MM.1S (cell line): ENCODE measurements around the gene PATE1.

Experiments used
- DNase-seq: peaks from one replicate; pipeline ENCODE4 v3.0.0-alpha.2; 2015
- H2AFZ ChIP-seq: fragments of 300-600 bp; sonication (generic); 2 replicates; pipeline ENCODE4 v1.6.0; 2016; ENCODE audit warnings: antibody characterized with exemption, low read length
- H3F3A ChIP-seq: fragments of 300-600 bp; sonication (generic); 2 replicates; pipeline ENCODE4 v1.6.1; 2016; ENCODE audit warnings: mild to moderate bottlenecking, antibody characterized with exemption, low read length, moderate library complexity, mixed read lengths; ENCODE audit not compliant: insufficient read depth
- H3K27ac ChIP-seq: fragments of 300-600 bp; sonication (generic); 2 replicates; pipeline ENCODE4 v1.5.1; 2016; ENCODE audit warnings: mild to moderate bottlenecking, low read length
- H3K27me3 ChIP-seq: fragments of 300-600 bp; sonication (generic); replicated peaks from 2 replicates; pipeline ENCODE4 v1.6.0; 2016; ENCODE audit warnings: low read length; ENCODE audit not compliant: insufficient read depth
- H3K36me3 ChIP-seq: fragments of 300-600 bp; sonication (generic); replicated peaks from 2 replicates; pipeline ENCODE4 v1.6.1; 2016; ENCODE audit warnings: mild to moderate bottlenecking, low read length, mixed read lengths; ENCODE audit not compliant: insufficient read depth
- H3K4me1 ChIP-seq: fragments of 300-600 bp; sonication (generic); 2 replicates; pipeline ENCODE4 v1.6.1; 2016; ENCODE audit warnings: low read length, mixed read lengths
- H3K4me2 ChIP-seq: fragments of 300-600 bp; sonication (generic); 2 replicates; pipeline ENCODE4 v1.6.0; 2016; ENCODE audit warnings: low read depth, low read length
- H3K4me3 ChIP-seq: fragments of 300-600 bp; sonication (generic); 2 replicates; pipeline ENCODE4 v1.5.1; 2016; ENCODE audit warnings: low read length, mixed read lengths
- H3K79me2 ChIP-seq: fragments of 300-600 bp; sonication (generic); 2 replicates; pipeline ENCODE4 v1.6.1; 2016; ENCODE audit warnings: mixed run types, low read length, mixed read lengths
- H3K9ac ChIP-seq: fragments of 300-600 bp; sonication (generic); 2 replicates; pipeline ENCODE4 v1.6.1; 2016; ENCODE audit warnings: low read length, mixed read lengths
- H3K9me2 ChIP-seq: fragments of 300-600 bp; sonication (generic); replicated peaks from 2 replicates; pipeline ENCODE4 v1.6.1; 2016; ENCODE audit warnings: mild to moderate bottlenecking, low read length, mixed read lengths; ENCODE audit not compliant: insufficient read depth
- H3K9me3 ChIP-seq: fragments of 300-600 bp; sonication (generic); replicated peaks from 2 replicates; pipeline ENCODE4 v1.6.1; 2016; ENCODE audit warnings: mild to moderate bottlenecking, low read length, mixed read lengths; ENCODE audit not compliant: insufficient read depth
- H4K20me1 ChIP-seq: fragments of 300-600 bp; sonication (generic); 2 replicates; pipeline ENCODE4 v1.6.1; 2016; ENCODE audit warnings: mild to moderate bottlenecking, low read length, moderate library complexity, mixed read lengths; ENCODE audit not compliant: insufficient read depth
- EZH2 ChIP-seq: fragments of 300-600 bp; sonication (generic); optimal IDR thresholded peaks from 2 replicates; pipeline ENCODE3; 2017; ENCODE audit warnings: low read depth, mild to moderate bottlenecking, antibody characterized with exemption, low read length, mixed read lengths
- EZH2phosphoT487 ChIP-seq: fragments of 300-600 bp; sonication (generic); IDR thresholded peaks from 2 replicates; pipeline ENCODE4 v1.6.1; 2018; ENCODE audit warnings: antibody characterized with exemption, low read length
- TF ChIP-seq, protein P1 (sequence below): fragments of 300-600 bp; sonication (generic); IDR thresholded peaks from 2 replicates; pipeline ENCODE4 v1.5.1; 2016; ENCODE audit warnings: antibody characterized with exemption, low read length, mixed read lengths

The PATE1 gene

DNA sequence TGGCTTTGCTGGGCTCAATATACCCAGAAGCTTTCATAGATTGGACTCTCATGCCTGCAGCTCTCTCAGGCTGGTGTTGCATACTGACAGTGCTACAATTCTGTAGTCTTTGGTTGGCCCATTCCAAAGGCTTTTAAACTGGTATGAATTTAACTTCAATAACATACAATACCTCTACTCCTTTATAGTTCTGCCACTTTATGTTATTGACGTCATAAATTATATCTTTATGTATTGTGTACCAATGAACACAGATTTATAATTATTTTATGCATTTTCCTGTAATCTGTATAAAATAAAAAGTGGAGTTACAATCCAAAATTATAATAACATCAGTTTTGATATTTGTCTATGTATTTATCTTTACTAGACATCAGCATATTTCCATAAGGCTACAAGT, 16.4 kb downstream of the PATE1 start:
- Histone ChIP-seq H3K4me3 (no peak overlapping the region), H3K4me1 (no peaks in the 10 kb centered on the region), H3K9ac (no peak overlapping the region), H2AFZ (no peak overlapping the region), H3K27me3 (no peaks in the 10 kb centered on the region), H3K9me3 (no peaks in the 10 kb centered on the region), H3K4me2 (no peak overlapping the region), H3K27ac (no peak overlapping the region), H3F3A (no peaks in the 10 kb centered on the region), H4K20me1 (no peaks in the 10 kb centered on the region), H3K79me2 (no peaks in the 10 kb centered on the region), H3K9me2 (no peaks in the 10 kb centered on the region), H3K36me3 (no peaks in the 10 kb centered on the region)
- DNase-seq, result no peak
- TF ChIP-seq EZH2phosphoT487 (no peak), EZH2 (no peak)
- TF ChIP-seq, protein P1, sequence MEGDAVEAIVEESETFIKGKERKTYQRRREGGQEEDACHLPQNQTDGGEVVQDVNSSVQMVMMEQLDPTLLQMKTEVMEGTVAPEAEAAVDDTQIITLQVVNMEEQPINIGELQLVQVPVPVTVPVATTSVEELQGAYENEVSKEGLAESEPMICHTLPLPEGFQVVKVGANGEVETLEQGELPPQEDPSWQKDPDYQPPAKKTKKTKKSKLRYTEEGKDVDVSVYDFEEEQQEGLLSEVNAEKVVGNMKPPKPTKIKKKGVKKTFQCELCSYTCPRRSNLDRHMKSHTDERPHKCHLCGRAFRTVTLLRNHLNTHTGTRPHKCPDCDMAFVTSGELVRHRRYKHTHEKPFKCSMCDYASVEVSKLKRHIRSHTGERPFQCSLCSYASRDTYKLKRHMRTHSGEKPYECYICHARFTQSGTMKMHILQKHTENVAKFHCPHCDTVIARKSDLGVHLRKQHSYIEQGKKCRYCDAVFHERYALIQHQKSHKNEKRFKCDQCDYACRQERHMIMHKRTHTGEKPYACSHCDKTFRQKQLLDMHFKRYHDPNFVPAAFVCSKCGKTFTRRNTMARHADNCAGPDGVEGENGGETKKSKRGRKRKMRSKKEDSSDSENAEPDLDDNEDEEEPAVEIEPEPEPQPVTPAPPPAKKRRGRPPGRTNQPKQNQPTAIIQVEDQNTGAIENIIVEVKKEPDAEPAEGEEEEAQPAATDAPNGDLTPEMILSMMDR, result no peak

DNA sequence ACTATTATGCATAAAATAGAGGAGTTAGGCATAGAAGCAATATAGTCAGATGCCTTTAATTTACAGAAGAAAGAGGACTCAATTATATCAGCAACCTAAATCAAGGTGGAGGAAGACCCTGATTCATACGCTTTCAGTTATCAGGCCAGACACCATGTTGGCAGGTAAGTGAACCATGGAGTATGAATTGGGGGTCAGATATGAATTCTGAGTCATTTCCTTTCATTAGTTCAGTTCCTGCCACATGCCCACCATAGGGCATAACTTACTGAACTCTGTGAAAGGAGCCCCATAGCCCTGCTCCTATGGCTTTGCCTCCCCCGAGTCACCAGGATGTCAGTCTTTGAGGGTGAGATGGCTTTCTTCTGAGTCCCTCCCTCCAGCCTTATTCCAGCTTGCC, 17.4 kb downstream of the PATE1 start:
- Histone ChIP-seq H4K20me1 (no peaks in the 10 kb centered on the region), H2AFZ (no peak overlapping the region), H3K9ac (no peak overlapping the region), H3K4me2 (no peak overlapping the region), H3K4me3 (no peak overlapping the region), H3F3A (no peaks in the 10 kb centered on the region), H3K4me1 (no peaks in the 10 kb centered on the region), H3K9me2 (no peaks in the 10 kb centered on the region), H3K36me3 (no peaks in the 10 kb centered on the region), H3K9me3 (no peaks in the 10 kb centered on the region), H3K27ac (no peak overlapping the region), H3K79me2 (no peaks in the 10 kb centered on the region), H3K27me3 (no peaks in the 10 kb centered on the region)
- no peak for TF ChIP-seq EZH2phosphoT487
- TF ChIP-seq EZH2, result no peak
- TF ChIP-seq, protein P1, result no peak
- DNase-seq, result no peak

DNA sequence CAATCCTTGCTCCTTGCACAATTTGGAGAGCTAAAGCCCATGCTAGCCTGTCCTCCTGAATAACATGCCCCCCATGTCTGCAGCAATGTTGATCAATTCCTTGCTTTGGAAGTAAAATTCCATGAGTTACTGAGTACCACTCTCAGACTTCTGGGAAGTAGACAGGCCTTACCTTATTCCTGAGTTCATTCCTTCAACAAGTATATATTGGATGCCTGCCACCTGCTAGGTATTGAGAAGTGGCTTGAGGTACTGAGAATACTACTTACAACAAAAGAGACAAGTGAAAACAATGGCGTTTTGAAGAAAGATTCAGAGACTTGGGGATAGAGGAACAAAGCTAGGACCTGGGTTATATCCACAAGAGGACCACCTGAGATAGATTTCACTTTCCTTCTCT, 20.2 kb downstream of the PATE1 start:
- no peak overlapping the region for H2AFZ ChIP-seq
- H3K9ac ChIP-seq, result no peak overlapping the region
- H3F3A ChIP-seq, result no peaks in the 10 kb centered on the region
- H3K27me3 ChIP-seq, result no peaks in the 10 kb centered on the region
- no peaks in the 10 kb centered on the region for H3K9me3 ChIP-seq
- TF ChIP-seq EZH2phosphoT487, result no peak
- TF ChIP-seq, protein P1, result no peak
- TF ChIP-seq EZH2, result no peak
- H3K4me3 ChIP-seq, result no peak overlapping the region
- H3K79me2 ChIP-seq, result no peaks in the 10 kb centered on the region
- no peak overlapping the region for H3K4me2 ChIP-seq
- DNase-seq, result no peak
- no peaks in the 10 kb centered on the region for H3K36me3 ChIP-seq
- no peak overlapping the region for H3K27ac ChIP-seq
- H4K20me1 ChIP-seq, result no peaks in the 10 kb centered on the region
- no peaks in the 10 kb centered on the region for H3K4me1 ChIP-seq
- H3K9me2 ChIP-seq, result no peaks in the 10 kb centered on the region
